H1 (cell line): Measurements from ENCODE around the gene ULK2. TPM values are rescaled to one million over a fixed set of nuclear protein-coding genes. Genes with fewer than 3 reads are reported as not detected.

Source experiments
- CTCF ChIA-PET: fragments of 300-600 bp; sonication (Branson Sonifier 250); formaldehyde crosslinking; loops from one replicate; lab custom pipeline; 2021; ENCODE audit not compliant: partially characterized antibody; lab: Charles Lee
- POLR2A ChIA-PET: fragments of 300-600 bp; sonication (Branson Sonifier 250); formaldehyde crosslinking; loops from one replicate; lab custom pipeline; 2021; ENCODE audit warnings: inconsistent platforms; ENCODE audit not compliant: partially characterized antibody; lab: Charles Lee
- DNase-seq, 2 experiments: peaks; one replicate each; pipeline versions ENCODE4 v3.0.0 to v3.0.0-alpha.2; 2010 to 2022; ENCODE audit warnings: low spot score in 2 of 2, low read depth in 1 of 2, mixed read lengths in 1 of 2
- FAIRE-seq: peaks from 2 replicates; lab custom pipeline; 2011; peaks lifted over from hg19 to GRCh38; lab: Jason Lieb, UNC
- H2AFZ ChIP-seq: 2 replicates; pipeline ENCODE4 v1.8.1; 2012; ENCODE audit warnings: low read length, inconsistent platforms
- H2AK5ac ChIP-seq: 2 replicates; pipeline ENCODE4 v1.6.1; 2013; ENCODE audit warnings: low read depth, low read length
- H2BK120ac ChIP-seq: replicated peaks from 2 replicates; pipeline ENCODE3; 2013; ENCODE audit warnings: low read depth, low read length, inconsistent platforms
- H2BK12ac ChIP-seq: 2 replicates; pipeline ENCODE4 v1.6.1; 2013; ENCODE audit warnings: low read depth, low read length
- H2BK15ac ChIP-seq: 2 replicates; pipeline ENCODE4 v1.6.1; 2013; ENCODE audit warnings: low read length
- H2BK20ac ChIP-seq: 2 replicates; pipeline ENCODE4 v1.6.1; 2013; ENCODE audit warnings: low read length
- H2BK5ac ChIP-seq: 2 replicates; pipeline ENCODE4 v1.6.1; 2013; ENCODE audit warnings: low read depth, low read length
- H3K14ac ChIP-seq: 2 replicates; pipeline ENCODE4 v1.6.1; 2013; ENCODE audit warnings: inconsistent platforms; ENCODE audit not compliant: insufficient read length
- H3K18ac ChIP-seq: 2 replicates; pipeline ENCODE4 v1.6.1; 2013; ENCODE audit warnings: low read length; ENCODE audit errors: extremely low read depth
- H3K23ac ChIP-seq: 2 replicates; pipeline ENCODE4 v1.6.1; 2013; ENCODE audit warnings: inconsistent platforms; ENCODE audit not compliant: insufficient read length
- H3K23me2 ChIP-seq: 2 replicates; pipeline ENCODE4 v1.6.1; 2013; ENCODE audit warnings: low read depth, low read length
- H3K27ac ChIP-seq: 2 replicates; pipeline ENCODE4 v1.6.1; 2011; ENCODE audit warnings: low read depth, low read length, inconsistent platforms
- H3K27me3 ChIP-seq, 4 experiments: replicated peaks in 1 of 4; 1 replicate in 1 of 4; 2 replicates in 3 of 4; pipeline versions ENCODE4 v1.6.1 to v1.8.1; 2011 to 2013; ENCODE audit warnings: low read length in 3 of 4, mild to moderate bottlenecking in 3 of 4, inconsistent platforms in 2 of 4, mixed read lengths in 2 of 4, moderate library complexity in 1 of 4; ENCODE audit not compliant: control insufficient read depth in 3 of 4, insufficient read depth in 3 of 4; ENCODE audit errors: extremely low read depth in 1 of 4
- H3K36me3 ChIP-seq, 4 experiments: 2 replicates each; pipeline versions ENCODE4 v1.6.1 to v1.8.1; 2011 to 2013; ENCODE audit warnings: mild to moderate bottlenecking in 4 of 4, low read length in 3 of 4, moderate library complexity in 2 of 4, control low read depth in 1 of 4, inconsistent platforms in 1 of 4; ENCODE audit not compliant: insufficient read depth in 4 of 4, control insufficient read depth in 2 of 4
- H3K4ac ChIP-seq: replicated peaks from 2 replicates; pipeline ENCODE3; 2013; ENCODE audit warnings: low read length, low read depth, mixed read lengths, inconsistent platforms; ENCODE audit not compliant: insufficient read length
- H3K4me1 ChIP-seq, 4 experiments: replicated peaks in 1 of 4; 1 replicate in 1 of 4; 2 replicates in 3 of 4; pipeline versions ENCODE4 v1.6.1 to v1.8.1; 2011 to 2013; ENCODE audit warnings: low read length in 3 of 4, inconsistent platforms in 2 of 4, mixed read lengths in 1 of 4; ENCODE audit not compliant: insufficient read depth in 4 of 4, control insufficient read depth in 3 of 4
- H3K4me2 ChIP-seq, 2 experiments: 2 replicates each; pipeline versions ENCODE4 v1.6.1 to v1.8.1; 2011 to 2013; ENCODE audit warnings: low read depth in 2 of 2, low read length in 2 of 2, control low read depth in 1 of 2, inconsistent platforms in 1 of 2, mild to moderate bottlenecking in 1 of 2; ENCODE audit not compliant: insufficient read depth in 1 of 2
- H3K4me3 ChIP-seq, 4 experiments: fragments of 200-600, 300-600 bp in 1 of 4; sonication (generic), shearing (Covaris generic), sonication (Bioruptor Twin) in 1 of 4; 2 replicates each; pipeline versions ENCODE4 v1.5.1 to v1.8.1; 2011 to 2016; ENCODE audit warnings: low read length in 4 of 4, low read depth in 3 of 4, control low read depth in 2 of 4, inconsistent platforms in 2 of 4, mild to moderate bottlenecking in 2 of 4, mixed read lengths in 1 of 4, moderate library complexity in 1 of 4; ENCODE audit not compliant: insufficient read depth in 2 of 4; ENCODE audit errors: extremely low read depth in 1 of 4
- H3K56ac ChIP-seq: replicated peaks from 2 replicates; pipeline ENCODE3; 2013; ENCODE audit warnings: low read depth, mild to moderate bottlenecking, mixed read lengths, low read length, inconsistent platforms; ENCODE audit not compliant: insufficient read length
- H3K79me1 ChIP-seq: 2 replicates; pipeline ENCODE4 v1.6.1; 2013; ENCODE audit warnings: low read depth, low read length, control low read depth
- H3K79me2 ChIP-seq, 2 experiments: 2 replicates each; pipeline versions ENCODE4 v1.6.1 to v1.8.1; 2012 to 2013; ENCODE audit warnings: low read length in 2 of 2, mild to moderate bottlenecking in 2 of 2, inconsistent platforms in 1 of 2; ENCODE audit not compliant: insufficient read depth in 2 of 2, control insufficient read depth in 1 of 2
- H3K9ac ChIP-seq, 4 experiments: replicated peaks in 1 of 4; 1 replicate in 1 of 4; 2 replicates in 3 of 4; pipeline versions ENCODE4 v1.6.1 to v1.8.1; 2011 to 2013; ENCODE audit warnings: low read depth in 3 of 4, low read length in 3 of 4, control low read depth in 2 of 4, mild to moderate bottlenecking in 2 of 4, moderate library complexity in 2 of 4, inconsistent platforms in 1 of 4; ENCODE audit errors: extremely low read depth in 1 of 4
- H3K9me3 ChIP-seq, 2 experiments: 2 replicates each; pipeline versions ENCODE4 v1.6.1 to v1.8.1; 2012 to 2013; ENCODE audit warnings: mild to moderate bottlenecking in 2 of 2, moderate library complexity in 2 of 2, control low read depth in 1 of 2, inconsistent platforms in 1 of 2, low read depth in 1 of 2, low read length in 1 of 2, mixed read lengths in 1 of 2; ENCODE audit not compliant: insufficient read depth in 2 of 2
- H4K20me1 ChIP-seq, 2 experiments: replicated peaks in 1 of 2; 2 replicates each; pipeline versions ENCODE3 to v1.8.1; 2011 to 2013; ENCODE audit warnings: inconsistent platforms in 2 of 2, low read length in 2 of 2, mild to moderate bottlenecking in 1 of 2; ENCODE audit not compliant: insufficient read depth in 2 of 2, control insufficient read depth in 1 of 2
- H4K5ac ChIP-seq: 2 replicates; pipeline ENCODE4 v1.6.1; 2013; ENCODE audit warnings: low read length, low read depth, mixed read lengths, inconsistent platforms; ENCODE audit not compliant: insufficient read length
- H4K8ac ChIP-seq: 2 replicates; pipeline ENCODE4 v1.8.0; 2013; ENCODE audit warnings: mild to moderate bottlenecking, moderate library complexity, low read length, inconsistent platforms; ENCODE audit not compliant: insufficient read depth; ENCODE audit errors: extremely low read depth
- H4K91ac ChIP-seq: replicated peaks from 2 replicates; pipeline ENCODE3; 2013; ENCODE audit warnings: low read length, mixed read lengths, inconsistent platforms; ENCODE audit not compliant: insufficient read length
- RFX5 ChIP-seq: IDR thresholded peaks from 2 replicates; pipeline ENCODE4 v1.6.1; 2011; ENCODE audit warnings: low read depth, low read length, improper control_type of control experiment, borderline replicate concordance
- WGBS, 2 experiments: shearing (Covaris generic) in 1 of 2; methylation state at CpG; one replicate each; pipeline versions ENCODE4 v1.1.6 to v1.1.7; 2013 to 2015; ENCODE audit warnings: low lambda C conversion rate in 2 of 2, mixed read lengths in 2 of 2, inconsistent platforms in 1 of 2, low coverage in 1 of 2, missing lambda C conversion rate in 1 of 2; ENCODE audit not compliant: insufficient replicate concordance in 2 of 2, insufficient coverage in 1 of 2, insufficient read length in 1 of 2; ENCODE audit errors: extremely low coverage in 1 of 2, missing lambda C conversion rate in 1 of 2; 5-methylcytosine and 5-hydroxymethylcytosine counted together
- polyA plus RNA-seq, 7 experiments: library from polyadenylated mRNA; depleted of rRNA in 3 of 7; stranded (reverse) in 5 of 7; unstranded in 2 of 7; fragments of >200 nt in 5 of 7; fragments of 200-250 nt in 2 of 7; gene quantifications; 1 replicate in 5 of 7; 2 replicates in 1 of 7; 4 replicates in 1 of 7; pipeline versions ENCODE4 v1.2.1 to v1.2.3, GENCODE V29; 2011 to 2013; ENCODE audit warnings: missing spikeins in 2 of 7, mixed read lengths in 2 of 7
- total RNA-seq: library from RNA; stranded (reverse); fragmentation: NEBNext Ultra II Directional; extraction: Animal tissue kit (Norgen Biotek cat#: 25700); gene quantifications from 2 replicates; pipeline ENCODE4 v1.2.1, GENCODE V29; 2021

ULK2 gene
- total and polyA plus RNA-seq, 2 of the 8 experiments (the other 6 are each of a cell fraction or from before 2014, with no cell fraction given), result 5.3 to 9.8 TPM

DNA sequence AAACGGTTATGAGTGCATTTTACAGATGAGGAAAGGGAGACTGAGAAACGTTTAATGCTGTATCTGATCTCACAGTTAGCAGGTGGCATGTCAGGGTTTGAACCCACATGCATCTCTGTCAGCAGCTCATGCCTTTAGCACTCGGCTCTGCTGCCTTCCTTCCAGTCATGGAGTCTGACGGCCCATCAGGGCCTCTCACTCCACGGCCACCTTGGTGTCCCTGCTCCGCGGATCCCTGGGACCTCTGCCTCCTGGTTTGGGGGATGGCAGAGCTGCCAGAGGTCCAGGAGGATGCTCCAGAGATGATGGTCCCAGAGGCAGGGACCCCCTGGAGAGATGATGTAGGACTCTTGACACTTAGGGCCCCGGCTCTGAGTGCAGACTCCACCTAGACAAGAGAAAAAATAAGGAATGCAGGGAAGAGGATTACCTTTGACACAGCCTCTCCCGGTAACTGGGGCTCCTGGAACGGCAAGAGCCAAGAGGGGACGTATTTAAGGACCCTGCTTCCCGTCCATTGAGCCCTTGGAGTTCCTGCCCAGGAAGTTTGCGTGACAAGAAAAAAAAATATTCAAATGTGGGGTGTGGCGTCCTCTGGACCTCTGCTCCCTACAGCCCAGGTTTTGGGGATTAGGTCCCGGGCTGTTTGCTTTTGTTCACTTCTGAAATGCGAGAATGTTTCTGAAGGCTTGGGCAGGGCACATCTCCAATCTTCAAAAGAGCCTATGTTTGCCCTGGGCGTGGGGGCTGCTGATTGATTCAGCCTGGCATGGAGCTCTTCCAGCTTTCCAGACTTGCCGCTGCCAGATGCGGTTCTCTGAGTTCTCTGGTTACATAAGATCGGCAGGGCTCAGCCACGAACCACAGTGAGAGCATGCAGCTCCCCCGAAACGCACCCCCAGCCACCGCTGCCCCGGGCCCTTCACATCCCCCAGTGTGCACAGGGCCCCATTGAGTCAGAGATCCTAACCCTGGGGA, 119.6 kb downstream of the ULK2 start, which contains the start of gene ALDH3A1:
TSS of gene ALDH3A1 (minus strand) at position 470 of the 978 bp plus-strand sequence. CDS start 3,169 bp downstream, outside the sequence.
- ChIA-PET POLR2A (no interaction called here), CTCF (interaction anchor here (0.6 to 2.9 kb wide), 5 partner anchors 10 to 210 kb away, joined by 3 to 12 read pairs (median 3); no protein-coding TSS in a partner anchor)
- H2AFZ ChIP-seq, result peak within 1 kb of the TSS; percentile 5; the same call in 1 of the 2 replicates
- peaks cover 0 to 6% (median 1%) of the 10 kb centered on the region in 4 experiments; a peak in 4 of 7 replicates for H3K27me3 ChIP-seq
- 87% methylated on average over 24 of the region's 25 CpGs; no CpG with 5 or more reads in 1 of the 2 experiments for WGBS, 2 experiments
- H3K23ac ChIP-seq, result no peak within 1 kb of the TSS
- H4K20me1 ChIP-seq, result no peaks in the 10 kb centered on the region
- no peaks in the 10 kb centered on the region for H3K79me2 ChIP-seq
- no peak within 1 kb of the TSS for H3K56ac ChIP-seq
- H3K4me1 ChIP-seq, result peaks cover 0 to 9% (median 5%) of the 10 kb centered on the region in 4 experiments; a peak in 5 of 7 replicates
- no peak within 1 kb of the TSS for H3K14ac ChIP-seq
- no peak within 1 kb of the TSS for H3K9ac ChIP-seq
- H3K4me3 ChIP-seq, result no peak within 1 kb of the TSS
- H2BK5ac ChIP-seq, result no peak within 1 kb of the TSS
- H4K5ac ChIP-seq, result no peak within 1 kb of the TSS
- no peak within 1 kb of the TSS for H3K4me2 ChIP-seq
- no peaks in the 10 kb centered on the region for H3K9me3 ChIP-seq
- H3K18ac ChIP-seq, result no peak within 1 kb of the TSS
- no peaks in the 10 kb centered on the region for H3K79me1 ChIP-seq
- H3K23me2 ChIP-seq, result peaks cover 4% of the 10 kb centered on the region; the same call in 1 of the 2 replicates
- no peak within 1 kb of the TSS for H3K4ac ChIP-seq
- TF ChIP-seq RFX5, result no peak
- H3K36me3 ChIP-seq, result no peaks in the 10 kb centered on the region
- no peak within 1 kb of the TSS for H2BK12ac ChIP-seq
- FAIRE-seq (no peak), DNase-seq (no peak)
- no peak within 1 kb of the TSS for H2AK5ac ChIP-seq
- no peak within 1 kb of the TSS for H2BK120ac ChIP-seq
- H2BK20ac ChIP-seq, result no peak within 1 kb of the TSS
- no peak within 1 kb of the TSS for H4K91ac ChIP-seq
- no peak within 1 kb of the TSS; the same call in 1 of the 2 replicates for H4K8ac ChIP-seq
- H2BK15ac ChIP-seq, result no peak within 1 kb of the TSS
- H3K27ac ChIP-seq, result no peak within 1 kb of the TSS
